AG10803 (cell line): Measurements from ENCODE around the gene OR2J2.
"Not testable (repeated sequence)": the region's sequence is repeated elsewhere in the genome, so short reads cannot be mapped to it uniquely, and the experiment has no call there.

ENCODE experiments used
- DNase-seq: peaks from one replicate; pipeline ENCODE4 v3.0.0; 2010; ENCODE audit warnings: low read depth
- H3K4me3 ChIP-seq: 2 replicates; pipeline ENCODE4 v1.5.1; 2011; ENCODE audit warnings: mild to moderate bottlenecking, low read length, control low read depth
- TF ChIP-seq, protein P1 (sequence below): conservative IDR thresholded peaks from 2 replicates; pipeline ENCODE4 v1.5.1; 2011; ENCODE audit warnings: mild to moderate bottlenecking, low read length, control low read depth, inconsistent platforms

Gene OR2J2

GRCh38 chr6:29146179-29146578 is 24.5 kb upstream of the OR2J2 start:
- H3K4me3 ChIP-seq = no peak overlapping the region
- no peak for DNase-seq
- TF ChIP-seq, protein P1, sequence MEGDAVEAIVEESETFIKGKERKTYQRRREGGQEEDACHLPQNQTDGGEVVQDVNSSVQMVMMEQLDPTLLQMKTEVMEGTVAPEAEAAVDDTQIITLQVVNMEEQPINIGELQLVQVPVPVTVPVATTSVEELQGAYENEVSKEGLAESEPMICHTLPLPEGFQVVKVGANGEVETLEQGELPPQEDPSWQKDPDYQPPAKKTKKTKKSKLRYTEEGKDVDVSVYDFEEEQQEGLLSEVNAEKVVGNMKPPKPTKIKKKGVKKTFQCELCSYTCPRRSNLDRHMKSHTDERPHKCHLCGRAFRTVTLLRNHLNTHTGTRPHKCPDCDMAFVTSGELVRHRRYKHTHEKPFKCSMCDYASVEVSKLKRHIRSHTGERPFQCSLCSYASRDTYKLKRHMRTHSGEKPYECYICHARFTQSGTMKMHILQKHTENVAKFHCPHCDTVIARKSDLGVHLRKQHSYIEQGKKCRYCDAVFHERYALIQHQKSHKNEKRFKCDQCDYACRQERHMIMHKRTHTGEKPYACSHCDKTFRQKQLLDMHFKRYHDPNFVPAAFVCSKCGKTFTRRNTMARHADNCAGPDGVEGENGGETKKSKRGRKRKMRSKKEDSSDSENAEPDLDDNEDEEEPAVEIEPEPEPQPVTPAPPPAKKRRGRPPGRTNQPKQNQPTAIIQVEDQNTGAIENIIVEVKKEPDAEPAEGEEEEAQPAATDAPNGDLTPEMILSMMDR = no peak

- no peak overlapping the region for H3K4me3 ChIP-seq
- DNase-seq = no peak
- TF ChIP-seq, protein P1 = no peak
Observed at GRCh38 chr6:29147074-29147473, 23.6 kb upstream of the OR2J2 start.

GRCh38 chr6:29149444-29149843 is 21.3 kb upstream of the OR2J2 start:
- DNase-seq, H3K4me3 ChIP-seq: not testable (repeated sequence)

DNA sequence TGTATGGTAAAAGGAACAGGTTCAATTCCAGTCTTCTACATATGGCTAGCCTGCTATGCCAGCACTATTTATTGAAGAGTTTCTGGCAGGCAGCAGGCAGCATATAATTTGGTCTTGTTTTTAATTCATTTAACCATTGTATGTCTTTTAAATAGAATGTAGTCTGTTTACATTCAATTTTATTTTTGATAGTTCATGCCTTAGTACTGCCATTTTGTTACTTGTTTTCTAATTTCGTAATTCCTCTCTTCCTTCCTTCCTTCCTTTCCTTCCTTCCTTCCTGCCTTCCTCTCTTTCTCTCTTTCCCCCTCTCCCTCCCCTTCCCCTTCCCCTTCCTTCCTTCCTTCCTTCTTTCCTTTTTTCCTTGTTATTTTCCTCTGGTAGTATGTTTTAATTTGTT is 17.6 kb upstream of the OR2J2 start:
- no peak overlapping the region for H3K4me3 ChIP-seq
- TF ChIP-seq, protein P1 = no peak
- DNase-seq = no peak

DNA sequence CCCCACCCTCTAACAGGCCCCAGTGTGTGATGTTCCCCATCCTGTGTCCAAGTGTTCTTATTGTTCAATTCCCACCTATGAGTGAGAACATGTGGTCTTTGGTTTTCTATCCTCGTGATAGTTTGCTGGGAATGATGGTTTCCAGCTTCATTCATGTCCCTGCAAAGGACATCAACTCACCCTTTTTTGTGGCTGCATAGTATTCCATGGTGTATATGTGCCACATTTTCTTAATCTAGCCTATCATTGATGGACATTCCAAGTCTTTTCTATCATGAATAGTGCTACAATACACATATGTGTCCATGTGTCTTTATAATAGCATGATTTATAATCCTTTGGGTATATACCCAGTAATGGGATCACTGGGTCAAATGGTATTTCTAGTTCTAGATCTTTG is 15.5 kb upstream of the OR2J2 start:
- not testable (repeated sequence) for DNase-seq

DNA sequence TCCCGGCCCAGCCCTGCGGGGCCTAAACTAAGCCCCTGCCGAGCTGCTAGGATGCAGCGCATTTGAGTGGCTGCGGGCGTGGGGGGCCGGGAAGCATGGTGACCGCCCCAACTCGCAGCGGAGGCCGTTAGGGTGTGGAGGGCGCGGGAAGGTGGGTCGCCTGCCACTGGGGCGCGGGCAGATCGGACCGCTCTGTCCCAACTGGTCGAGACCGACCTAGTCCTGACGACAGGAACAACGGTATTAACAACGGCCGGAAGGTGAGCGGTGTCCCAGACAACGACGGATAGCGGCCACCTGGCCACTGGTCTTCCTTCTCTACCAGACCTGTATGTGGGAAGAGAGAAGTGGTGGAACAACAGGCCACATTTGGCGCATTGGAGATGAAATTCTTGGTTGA is 10.8 kb upstream of the OR2J2 start:
- DNase-seq, H3K4me3 ChIP-seq: not testable (repeated sequence)

More for the DNA sequence above, 15.5 kb upstream of the OR2J2 start:
- H3K4me3 ChIP-seq = not testable (repeated sequence)

DNA sequence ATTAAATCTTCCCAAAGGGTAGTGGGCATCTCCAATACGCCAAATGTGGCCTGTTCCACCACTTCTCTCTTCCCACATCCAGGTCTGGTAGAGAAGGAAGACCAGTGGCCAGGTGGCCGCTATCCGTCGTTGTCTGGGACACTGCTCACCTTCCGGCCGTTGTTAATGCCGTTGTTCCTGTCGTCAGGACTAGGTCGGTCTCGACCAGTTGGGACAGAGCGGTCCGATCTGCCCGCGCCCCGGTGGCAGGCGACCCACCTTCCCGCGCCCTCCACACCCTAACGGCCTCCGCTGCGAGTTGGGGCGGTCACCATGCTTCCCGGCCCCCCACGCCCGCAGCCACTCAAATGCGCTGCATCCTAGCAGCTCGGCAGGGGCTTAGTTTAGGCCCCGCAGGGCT is 5.1 kb upstream of the OR2J2 start:
- H3K4me3 ChIP-seq, DNase-seq: not testable (repeated sequence)

DNA sequence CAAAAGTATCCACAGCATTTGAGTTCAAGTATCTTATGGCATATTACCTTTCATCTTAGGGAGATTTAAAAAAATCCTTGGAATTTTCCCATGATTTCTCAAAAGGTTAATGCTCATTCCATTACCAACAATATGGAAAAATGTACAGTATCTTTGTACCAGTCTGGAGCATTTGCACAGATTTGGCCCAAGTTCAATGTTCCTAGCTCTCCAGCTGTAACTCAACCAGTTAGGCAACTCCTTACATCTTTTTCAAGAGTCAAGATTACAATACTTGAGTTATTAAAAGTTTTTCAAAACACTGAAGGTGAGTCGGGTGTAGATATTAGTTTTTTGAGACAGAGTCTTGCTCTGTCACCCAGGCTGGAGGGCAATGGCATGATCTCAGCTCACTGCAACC is 1.0 kb downstream of the OR2J2 start:
- TF ChIP-seq, protein P1 = no peak
- DNase-seq = no peak
- no peak overlapping the region for H3K4me3 ChIP-seq

- TF ChIP-seq, protein P1 = no peak
- no peak overlapping the region for H3K4me3 ChIP-seq
- DNase-seq = no peak
Observed at GRCh38 chr6:29183594-29183993, 12.9 kb downstream of the OR2J2 start.

DNA sequence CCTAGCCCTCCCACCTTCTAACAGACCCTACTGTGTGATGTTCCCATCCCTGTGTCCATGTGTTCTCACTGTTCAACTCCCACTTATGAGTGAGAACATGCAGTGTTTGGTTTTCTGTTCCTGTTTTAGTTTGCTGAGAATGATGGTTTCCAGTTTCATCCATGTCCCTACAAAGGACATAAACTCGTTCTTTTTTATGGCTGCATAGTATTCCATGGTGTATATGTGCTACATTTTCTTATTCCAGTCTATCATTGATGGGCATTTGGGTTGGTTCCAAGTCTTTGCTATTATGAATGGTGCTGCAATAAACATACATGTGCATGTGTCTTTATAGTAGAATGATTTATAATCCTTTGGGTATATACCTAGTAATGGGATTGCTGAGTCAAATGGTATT is 18.0 kb downstream of the OR2J2 start:
- DNase-seq = not testable (repeated sequence)

More for the DNA sequence above, 18.0 kb downstream of the OR2J2 start:
- H3K4me3 ChIP-seq = not testable (repeated sequence)
